Neural progenitor cell (in vitro differentiated cells): ENCODE results near the gene PDGFRB.

ENCODE experiments used
- CTCF ChIP-seq: fragments of 200-600 bp; sonication (generic); IDR thresholded peaks from 2 replicates; pipeline ENCODE4 v1.5.1; 2017; ENCODE audit warnings: antibody characterized with exemption, mild to moderate bottlenecking
- EZH2 ChIP-seq: fragments of 200-600 bp; sonication (generic); IDR thresholded peaks from 2 replicates; pipeline ENCODE4 v1.6.1; 2017; ENCODE audit warnings: antibody characterized with exemption, mild to moderate bottlenecking, moderate library complexity

GRCh38 chr5:150163547-150164059, 8.0 kb upstream of the PDGFRB start:
- no peak for TF ChIP-seq CTCF
- no peak for TF ChIP-seq EZH2
